Activated CD4-positive, CD25-positive, alpha-beta regulatory T cell (primary cell): ENCODE data around the gene GABBR2.

Source experiments
- DNase-seq, 4 experiments: peaks; one replicate each; lab custom pipeline; 2025; lab: John Stamatoyannopoulos, UW

The GABBR2 gene

GRCh38 chr9:98721643-98722042, 12.9 kb upstream of the GABBR2 start:
- no peak for DNase-seq

- DNase-seq, result no peak
Measured at GRCh38 chr9:98720402-98720801, 11.7 kb upstream of the GABBR2 start.

- DNase-seq, result no peak
Measured at GRCh38 chr9:98719055-98719454, 10.3 kb upstream of the GABBR2 start.

GRCh38 chr9:98714833-98715232, 6.1 kb upstream of the GABBR2 start:
- no peak for DNase-seq

- DNase-seq, result no peak
Measured at GRCh38 chr9:98712987-98713386, 4.3 kb upstream of the GABBR2 start.

GRCh38 chr9:98709968-98710965, 1.5 kb upstream of the GABBR2 start:
- DNase-seq, result no peak

- DNase-seq, result no peak
Measured at GRCh38 chr9:98708103-98708932, 417 bp downstream of the GABBR2 start.

GRCh38 chr9:98707166-98708102, 1.3 kb downstream of the GABBR2 start:
- DNase-seq, result no peak

GRCh38 chr9:98706651-98707165, 2.0 kb downstream of the GABBR2 start:
- no peak for DNase-seq

- DNase-seq, result no peak
Measured at GRCh38 chr9:98702835-98703380, 5.8 kb downstream of the GABBR2 start.

GRCh38 chr9:98702340-98702739, 6.4 kb downstream of the GABBR2 start:
- no peak for DNase-seq

GRCh38 chr9:98701576-98701975, 7.2 kb downstream of the GABBR2 start:
- no peak for DNase-seq

GRCh38 chr9:98700801-98701200, 7.9 kb downstream of the GABBR2 start:
- DNase-seq, result no peak

- no peak for DNase-seq
Measured at GRCh38 chr9:98698856-98699255, 9.9 kb downstream of the GABBR2 start.

GRCh38 chr9:98694943-98695342, 13.8 kb downstream of the GABBR2 start:
- no peak for DNase-seq

GRCh38 chr9:98692392-98692791, 16.3 kb downstream of the GABBR2 start:
- no peak for DNase-seq

- no peak for DNase-seq
Measured at GRCh38 chr9:98691890-98692289, 16.8 kb downstream of the GABBR2 start.

- DNase-seq, result no peak
Measured at GRCh38 chr9:98690686-98691085, 18.0 kb downstream of the GABBR2 start.

GRCh38 chr9:98688710-98689495, 19.8 kb downstream of the GABBR2 start:
- DNase-seq, result no peak

GRCh38 chr9:98687911-98688310, 20.8 kb downstream of the GABBR2 start:
- no peak for DNase-seq
